Mucosa of descending colon (tissue), 3 donors: ENCODE results near the gene AKAP1. TPM values are rescaled to one million over a fixed set of nuclear protein-coding genes. Genes with fewer than 3 reads are reported as not detected.

Experiments used
- ATAC-seq: fragments of 200-7000 bp; cut with Tn5 transposase; one replicate; pipeline ENCODE4 v1.9.1; 2020; ENCODE audit warnings: mild to moderate bottlenecking, moderate library complexity
- DNase-seq, 3 donors: peaks; one replicate each; pipeline ENCODE4 v3.0.0-alpha.2; 2020
- H3K36me3 ChIP-seq: fragments of 200-600 bp; one replicate; pipeline ENCODE4 v1.8.0; 2021; ENCODE audit warnings: low read depth, mild to moderate bottlenecking
- H3K4me1 ChIP-seq: fragments of 200-600 bp; one replicate; pipeline ENCODE4 v1.8.0; 2021; ENCODE audit warnings: low read depth, mild to moderate bottlenecking
- H3K4me3 ChIP-seq: fragments of 200-600 bp; one replicate; pipeline ENCODE4 v1.8.0; 2021; ENCODE audit warnings: mild to moderate bottlenecking
- H3K9me3 ChIP-seq: fragments of 200-600 bp; one replicate; pipeline ENCODE4 v1.8.0; 2021; ENCODE audit warnings: mild to moderate bottlenecking
- intact Hi-C, 2 donors: fragments of 100-400 bp; cut with DNase I in 1 of 2; cut with micrococcal nuclease in 1 of 2; formaldehyde crosslinking; loops; one replicate each; pipeline versions ENCODE4 v1.11.0 to v1.11.1; 2022; cut with DNase I, micrococcal nuclease
- total RNA-seq, 3 donors: library from RNA; stranded (reverse); fragmentation: NEBNext Ultra II Directional in 2 of 3; extraction: Animal tissue kit (Norgen Biotek cat#: 25700) in 2 of 3; gene quantifications; one replicate each; pipeline versions ENCODE4 v1.2.1 to v1.2.4, GENCODE V29; 2021 to 2023
- TF ChIP-seq, protein P1 (sequence below): fragments of 200-600 bp; IDR thresholded peaks from one replicate; pipeline ENCODE4 v1.8.0; 2022; ENCODE audit warnings: antibody characterized with exemption, mild to moderate bottlenecking
- donor health status: DM: no; HTN: no; CAD: no; lungs with moderate emphysema.
- donor health status: DM: no; HTN: no; CAD: no.
- donor health status: DM: no; HTN: yes; CAD: no.

The AKAP1 gene
- total RNA-seq, 3 donors from 2014 or later = 131 to 194 (median 155) TPM

DNA sequence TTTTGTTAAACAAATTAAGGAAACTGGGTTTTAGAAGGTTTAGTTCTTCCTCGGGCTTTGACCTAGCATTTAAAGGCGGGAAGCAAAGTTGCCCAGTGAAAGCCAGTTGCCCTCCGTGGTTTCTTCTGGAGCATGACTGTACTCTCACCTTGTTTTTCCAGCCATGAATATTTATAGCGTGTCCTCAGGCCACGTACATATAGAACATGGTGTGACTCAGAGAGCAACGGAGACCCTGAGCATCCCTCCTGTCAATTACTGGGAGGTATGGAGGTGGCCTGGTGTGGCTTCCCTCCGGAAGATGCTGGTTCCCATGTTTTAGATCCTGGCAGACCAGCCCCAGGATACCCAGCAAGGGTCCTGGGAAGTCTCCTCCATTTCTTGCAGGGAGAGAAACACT lies 48.4 kb downstream of the AKAP1 start:
- TF ChIP-seq, protein P1, sequence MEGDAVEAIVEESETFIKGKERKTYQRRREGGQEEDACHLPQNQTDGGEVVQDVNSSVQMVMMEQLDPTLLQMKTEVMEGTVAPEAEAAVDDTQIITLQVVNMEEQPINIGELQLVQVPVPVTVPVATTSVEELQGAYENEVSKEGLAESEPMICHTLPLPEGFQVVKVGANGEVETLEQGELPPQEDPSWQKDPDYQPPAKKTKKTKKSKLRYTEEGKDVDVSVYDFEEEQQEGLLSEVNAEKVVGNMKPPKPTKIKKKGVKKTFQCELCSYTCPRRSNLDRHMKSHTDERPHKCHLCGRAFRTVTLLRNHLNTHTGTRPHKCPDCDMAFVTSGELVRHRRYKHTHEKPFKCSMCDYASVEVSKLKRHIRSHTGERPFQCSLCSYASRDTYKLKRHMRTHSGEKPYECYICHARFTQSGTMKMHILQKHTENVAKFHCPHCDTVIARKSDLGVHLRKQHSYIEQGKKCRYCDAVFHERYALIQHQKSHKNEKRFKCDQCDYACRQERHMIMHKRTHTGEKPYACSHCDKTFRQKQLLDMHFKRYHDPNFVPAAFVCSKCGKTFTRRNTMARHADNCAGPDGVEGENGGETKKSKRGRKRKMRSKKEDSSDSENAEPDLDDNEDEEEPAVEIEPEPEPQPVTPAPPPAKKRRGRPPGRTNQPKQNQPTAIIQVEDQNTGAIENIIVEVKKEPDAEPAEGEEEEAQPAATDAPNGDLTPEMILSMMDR = no peak
- no peaks in the 10 kb centered on the region for H3K9me3 ChIP-seq
- intact Hi-C loops = loop anchor here (5.0 to 10.0 kb wide), 3 partner anchors 614 to 701 kb away; partner anchors contain the start of gene CCDC182 (in 1 of the 2)
- peaks cover 3% of the 10 kb centered on the region for H3K4me1 ChIP-seq
- no peak overlapping the region for H3K4me3 ChIP-seq
- DNase-seq (no peak), ATAC-seq (no peak)
- no peaks in the 10 kb centered on the region for H3K36me3 ChIP-seq

DNA sequence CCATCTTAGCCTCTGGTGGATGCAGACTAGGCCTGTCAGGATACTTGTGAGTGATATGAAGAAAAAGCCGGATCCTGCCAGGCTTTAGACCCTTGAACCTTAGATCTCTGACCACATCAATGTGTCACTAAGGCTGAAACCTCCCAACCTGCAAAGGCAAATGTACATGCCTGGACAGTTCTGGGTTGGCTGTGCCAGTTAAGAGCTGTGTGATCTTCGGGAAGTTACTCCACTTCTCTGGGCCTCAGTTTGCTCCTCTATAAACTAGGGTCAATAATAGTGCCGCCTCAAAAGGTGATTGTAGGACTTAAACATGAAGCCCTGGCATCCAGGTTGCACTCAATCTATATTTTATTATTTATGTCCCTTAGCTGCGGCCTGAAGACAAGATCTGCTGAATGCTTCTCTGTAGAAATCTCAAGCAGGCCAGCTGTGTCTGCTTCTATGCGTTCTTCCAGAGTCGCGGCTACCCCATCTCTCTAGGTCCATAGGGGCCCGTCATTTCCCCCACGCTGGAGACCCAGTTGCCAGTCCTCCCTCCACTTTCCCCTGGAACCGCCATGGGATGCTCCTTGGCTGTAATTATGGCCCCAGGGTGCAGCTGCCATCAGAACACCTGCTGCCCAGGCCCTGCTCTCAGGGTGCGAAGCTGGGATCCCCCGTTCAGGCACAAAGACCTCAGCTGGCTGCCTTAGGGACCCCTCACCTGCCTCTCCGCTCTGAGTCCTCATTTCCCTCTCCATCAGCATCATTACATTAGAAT lies 50.2 kb downstream of the AKAP1 start:
- Histone ChIP-seq H3K4me3 (no peak overlapping the region), H3K36me3 (no peaks in the 10 kb centered on the region), H3K9me3 (no peaks in the 10 kb centered on the region), H3K4me1 (peaks cover 3% of the 10 kb centered on the region)
- intact Hi-C loops = loop anchor here (10.0 kb wide), 2 partner anchors 620 to 700 kb away; no protein-coding TSS in a partner anchor
- ATAC-seq = no peak
- no peak for DNase-seq
- TF ChIP-seq, protein P1 = no peak

DNA sequence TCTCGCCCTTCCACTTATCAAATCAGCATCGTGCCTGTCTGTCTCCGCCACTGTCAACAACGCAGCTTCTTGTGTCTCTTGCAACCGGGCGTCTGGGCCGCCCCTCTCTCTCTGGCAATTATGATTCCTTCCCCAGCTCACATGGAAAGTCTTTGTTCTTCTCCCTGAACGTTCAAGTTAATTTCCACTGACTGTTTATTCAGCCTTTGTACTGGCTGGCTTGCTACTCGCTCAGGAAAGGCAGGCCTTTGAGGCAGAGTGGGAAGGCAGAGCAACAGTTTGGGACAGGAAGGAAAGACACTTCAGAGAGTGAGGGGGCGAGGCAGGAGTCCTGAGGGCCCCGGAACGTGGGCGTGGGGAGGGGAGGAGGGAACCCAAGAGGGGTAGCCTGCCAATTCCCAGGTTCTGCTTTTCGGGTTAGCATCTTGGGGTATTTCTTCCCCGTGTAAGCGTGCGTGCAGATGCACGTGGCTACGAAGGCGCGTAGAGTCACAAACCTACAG lies 50.8 kb downstream of the AKAP1 start:
- no peaks in the 10 kb centered on the region for H3K36me3 ChIP-seq
- TF ChIP-seq, protein P1 = no peak
- peaks cover under 1% of the 10 kb centered on the region for H3K4me1 ChIP-seq
- no peak for DNase-seq
- H3K9me3 ChIP-seq = no peaks in the 10 kb centered on the region
- no peak overlapping the region for H3K4me3 ChIP-seq
- intact Hi-C loops = loop anchor here (10.0 kb wide), 2 partner anchors 619 to 699 kb away; no protein-coding TSS in a partner anchor
- no peak for ATAC-seq

DNA sequence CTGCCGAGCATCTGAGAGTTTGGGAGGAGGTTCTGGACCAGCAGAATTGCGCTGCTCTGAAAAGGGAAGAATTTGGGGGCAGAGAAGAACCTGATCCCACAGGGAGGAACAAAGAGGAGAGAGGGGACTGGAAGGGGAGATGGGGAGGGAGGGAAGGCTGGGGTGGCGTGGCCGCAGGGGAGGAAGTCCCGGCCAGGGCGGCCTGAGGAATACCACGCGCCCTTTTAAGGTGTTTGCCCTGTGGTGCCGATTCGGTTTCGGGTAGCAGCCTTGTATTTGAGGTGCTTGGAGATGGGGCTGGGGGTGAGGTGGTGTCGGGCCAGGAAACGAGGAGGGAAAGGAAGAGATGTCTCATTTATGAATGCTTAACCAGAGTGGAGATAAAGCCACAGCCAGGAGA lies 51.3 kb downstream of the AKAP1 start:
- intact Hi-C loops = loop anchor here (10.0 kb wide), 2 partner anchors 618 to 698 kb away; no protein-coding TSS in a partner anchor
- Histone ChIP-seq H3K4me1 (no peaks in the 10 kb centered on the region), H3K9me3 (no peaks in the 10 kb centered on the region), H3K4me3 (no peak overlapping the region), H3K36me3 (no peaks in the 10 kb centered on the region)
- ATAC-seq (no peak), DNase-seq (no peak)
- TF ChIP-seq, protein P1 = no peak

DNA sequence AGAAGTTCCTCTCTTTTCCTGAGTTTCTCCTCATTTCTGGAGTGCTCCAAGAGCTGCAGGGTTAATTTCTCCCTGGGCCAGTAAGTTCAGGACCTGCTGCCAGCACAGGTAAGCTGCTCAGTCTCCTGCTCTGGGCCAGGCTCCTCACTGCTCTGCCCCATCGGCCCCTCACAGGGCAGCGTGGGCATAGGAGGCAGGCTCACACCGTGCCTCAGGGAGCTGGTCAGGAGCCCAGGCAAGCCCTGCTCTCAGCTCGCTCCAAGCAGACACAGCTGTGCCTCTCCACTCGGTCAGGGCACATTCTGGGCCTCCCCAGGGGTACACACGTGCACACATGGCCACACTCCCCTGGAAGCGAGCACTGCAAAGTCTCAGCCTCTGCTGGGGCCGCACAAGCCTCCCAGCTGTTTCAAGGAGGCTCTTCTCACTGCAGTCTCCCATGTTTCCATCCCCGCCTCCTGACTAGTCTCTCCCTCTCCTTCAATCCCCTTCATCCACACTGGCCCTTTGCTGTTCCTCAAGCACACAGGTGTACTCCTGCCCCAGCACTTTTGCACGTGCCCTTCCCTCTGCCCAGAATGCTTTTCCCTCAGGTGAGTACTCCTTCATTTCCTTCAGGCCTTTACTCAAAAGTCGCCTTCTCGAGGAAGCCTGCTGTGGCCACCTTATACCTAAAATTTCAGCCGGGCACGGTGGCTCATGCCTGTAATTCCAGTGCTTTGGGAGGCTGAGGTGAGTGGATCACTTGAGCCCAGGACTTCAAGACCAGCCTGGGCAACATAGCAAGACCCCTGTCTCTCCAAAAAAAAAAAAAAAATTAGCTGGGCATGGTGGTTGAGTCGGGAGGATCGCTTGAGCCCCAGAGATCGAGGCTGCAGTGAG lies 53.2 kb downstream of the AKAP1 start:
- no peak for DNase-seq
- Histone ChIP-seq H3K4me3 (no peak overlapping the region), H3K4me1 (no peaks in the 10 kb centered on the region), H3K36me3 (no peaks in the 10 kb centered on the region), H3K9me3 (no peaks in the 10 kb centered on the region)
- intact Hi-C loops = loop anchor here (10.0 kb wide), 2 partner anchors 617 to 697 kb away; no protein-coding TSS in a partner anchor
- TF ChIP-seq, protein P1 = no peak
- ATAC-seq = no peak
